HG03432 (cell line): Measurements from ENCODE around the gene TPPP2.

Source experiments
- ATAC-seq: cut with Tn5 transposase; IDR thresholded peaks from one replicate; pipeline ENCODE4 v1.9.1; 2021; ENCODE audit warnings: mild to moderate bottlenecking, moderate library complexity; ENCODE audit not compliant: unreplicated experiment

TPPP2 gene

GRCh38 chr14:21016413-21017190 lies 13.4 kb upstream of the TPPP2 start:
- ATAC-seq: no peak

- no peak for ATAC-seq
These were observed 12.3 kb upstream of the TPPP2 start for GRCh38 chr14:21017528-21018245.

- no peak for ATAC-seq
These were observed 11.7 kb upstream of the TPPP2 start for GRCh38 chr14:21018286-21018685.

- ATAC-seq: no peak
These were observed 11.2 kb upstream of the TPPP2 start for GRCh38 chr14:21018781-21019180.

- no peak for ATAC-seq
These were observed 10.7 kb upstream of the TPPP2 start for GRCh38 chr14:21019366-21019765.

GRCh38 chr14:21020977-21021545 lies 9.0 kb upstream of the TPPP2 start:
- no peak for ATAC-seq

- ATAC-seq: no peak
These were observed 7.3 kb upstream of the TPPP2 start for GRCh38 chr14:21022686-21023085.

GRCh38 chr14:21023174-21023573 lies 6.8 kb upstream of the TPPP2 start:
- no peak for ATAC-seq

- ATAC-seq: no peak
These were observed 6.0 kb upstream of the TPPP2 start for GRCh38 chr14:21023817-21024584.

GRCh38 chr14:21024585-21025370 lies 5.2 kb upstream of the TPPP2 start, which contains the start of gene NDRG2:
Gene NDRG2 (minus strand): TSS chr14:21025061. CDS start chr14:21023315, 1,746 bp downstream.
- no peak for ATAC-seq

GRCh38 chr14:21025371-21026273 lies 4.4 kb upstream of the TPPP2 start:
- ATAC-seq: no peak

GRCh38 chr14:21026274-21026987 lies 3.6 kb upstream of the TPPP2 start:
- ATAC-seq: no peak

GRCh38 chr14:21026988-21027315 lies 3.1 kb upstream of the TPPP2 start:
- no peak for ATAC-seq

- no peak for ATAC-seq
These were observed 514 bp downstream of the TPPP2 start for GRCh38 chr14:21030531-21030930.

- ATAC-seq: no peak
These were observed 2.5 kb downstream of the TPPP2 start for GRCh38 chr14:21032326-21033132.

- ATAC-seq: no peak
These were observed 3.2 kb downstream of the TPPP2 start for GRCh38 chr14:21033133-21033698.

GRCh38 chr14:21034707-21035106 lies 4.7 kb downstream of the TPPP2 start, which contains the start of gene RNASE13:
Gene RNASE13 (minus strand): TSS chr14:21034807. CDS start chr14:21034288, 519 bp downstream.
- ATAC-seq: no peak

- ATAC-seq: no peak
These were observed 6.7 kb downstream of the TPPP2 start for GRCh38 chr14:21036751-21037150.
